ENCODE results near the gene MMD2. TPM values are rescaled to one million over a fixed set of nuclear protein-coding genes. Genes with fewer than 3 reads are reported as not detected.

The MMD2 gene
- polyA plus RNA-seq, 1 donor, result not detected

DNA sequence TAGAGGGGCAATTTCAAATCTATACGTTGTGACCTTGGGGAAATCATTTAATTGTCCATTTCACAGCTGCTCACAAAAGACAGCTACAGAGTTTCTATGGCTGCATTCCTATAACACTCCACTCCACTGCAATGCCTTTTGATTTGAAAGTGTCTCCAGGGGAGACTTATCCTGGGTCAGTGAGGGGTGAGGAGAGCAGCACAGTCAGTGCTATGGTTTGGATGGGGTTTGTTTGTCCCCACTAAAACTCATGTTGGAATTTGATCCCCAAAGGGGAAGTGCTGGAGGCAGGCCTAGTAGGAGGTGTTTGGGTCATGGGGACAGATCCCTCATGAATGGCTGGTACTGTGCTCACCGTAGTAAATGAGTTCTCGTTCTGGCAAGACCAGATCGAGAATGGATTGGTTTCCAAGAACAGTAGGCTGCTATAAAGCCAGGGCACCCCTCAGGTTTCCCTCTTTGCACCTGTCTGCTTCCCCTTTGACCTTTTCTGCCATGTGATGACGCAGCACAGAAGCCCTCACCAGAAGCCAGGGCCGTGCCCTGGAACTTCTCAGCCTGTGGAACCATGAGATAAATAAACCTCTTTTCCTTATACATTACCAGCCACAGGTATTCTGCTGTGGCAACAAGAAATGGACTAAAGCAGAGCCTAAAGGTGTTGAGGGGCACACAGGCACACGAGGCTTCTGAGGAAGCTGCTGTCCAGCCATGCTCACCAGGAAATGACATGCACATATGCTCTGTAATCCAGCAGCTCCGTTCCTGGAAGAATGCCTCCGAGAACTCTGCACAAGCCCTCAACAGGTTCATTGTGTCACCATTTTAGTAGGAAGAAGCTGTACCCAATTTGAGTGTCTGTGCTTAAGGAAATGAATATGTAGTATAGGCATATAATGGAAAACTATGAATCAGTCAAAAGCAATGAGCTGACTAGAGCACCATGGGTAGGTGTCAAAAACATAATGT, 92.2 kb downstream of the MMD2 start:
- DNase-seq, result no peak

- DNase-seq, result no peak
These were observed 96.8 kb downstream of the MMD2 start for GRCh38 chr7:4862156-4862555.

GRCh38 chr7:4861673-4862072, 97.3 kb downstream of the MMD2 start, which contains the start of gene PAPOLB:
Gene PAPOLB (minus strand): TSS chr7:4862030. CDS start chr7:4861810, 220 bp downstream.
- DNase-seq, result no peak

GRCh38 chr7:4861227-4861626, 97.8 kb downstream of the MMD2 start:
- no peak for DNase-seq

DNA sequence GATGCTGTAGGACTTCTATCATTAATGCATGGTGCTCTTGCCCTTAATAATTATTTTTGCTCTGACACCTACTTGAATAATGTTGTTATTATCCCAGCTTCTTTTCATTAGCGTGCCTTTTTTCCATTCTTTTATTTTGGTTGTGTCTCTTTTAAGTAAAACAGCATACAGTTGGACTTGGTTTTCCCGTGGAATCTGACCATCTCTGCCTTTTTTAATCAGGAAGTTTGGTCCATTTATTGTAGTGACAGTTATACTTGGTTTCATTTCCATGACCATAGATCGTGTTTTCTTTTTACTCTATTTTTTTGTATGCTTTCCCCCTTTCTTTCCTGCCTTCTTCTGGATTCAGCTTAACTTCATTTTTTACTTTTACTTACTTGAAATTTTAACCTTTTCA, 101.8 kb downstream of the MMD2 start:
- DNase-seq, result no peak

- no peak for DNase-seq
These were observed 102.5 kb downstream of the MMD2 start for GRCh38 chr7:4856336-4857057.

Other genes starting within 250 kb of the MMD2 start
- 20.0 TPM for gene AP5Z1, start 183.6 kb downstream of the MMD2 start, polyA plus RNA-seq (ENCODE audit: insufficient read length)
- 0.04 TPM for gene PAPOLB, start 97.2 kb downstream of the MMD2 start, polyA plus RNA-seq (ENCODE audit: insufficient read length)
- gene RADIL, start 75.5 kb downstream of the MMD2 start, polyA plus RNA-seq (ENCODE audit: insufficient read length), result 3.7 TPM
- gene RBAK, start 86.7 kb upstream of the MMD2 start, polyA plus RNA-seq (ENCODE audit: insufficient read length), result 9.6 TPM
- gene WIPI2, start 231.0 kb upstream of the MMD2 start, polyA plus RNA-seq (ENCODE audit: insufficient read length), result 40.1 TPM